Hepatocyte (in vitro differentiated cells): ENCODE results near the gene TCHP. TPM values are rescaled to one million over a fixed set of nuclear protein-coding genes. Genes with fewer than 3 reads are reported as not detected.

ENCODE experiments used
- DNase-seq: peaks from one replicate; pipeline ENCODE4 v3.0.0-alpha.2; 2016; ENCODE audit warnings: low spot score
- H2AFZ ChIP-seq: fragments of 200-600 bp; sonication (generic); 2 replicates; pipeline ENCODE4 v1.6.0; 2016; ENCODE audit warnings: antibody characterized with exemption, mild to moderate bottlenecking
- H3K27ac ChIP-seq: fragments of 200-600 bp; sonication (generic); 2 replicates; pipeline ENCODE4 v1.5.1; 2016; ENCODE audit warnings: mild to moderate bottlenecking
- H3K27me3 ChIP-seq: fragments of 200-600 bp; sonication (generic); 2 replicates; pipeline ENCODE4 v1.6.1; 2016
- H3K36me3 ChIP-seq: fragments of 200-600 bp; sonication (generic); replicated peaks from 2 replicates; pipeline ENCODE4 v1.5.1; 2016; ENCODE audit warnings: low read depth; ENCODE audit not compliant: insufficient read depth
- H3K4me1 ChIP-seq: fragments of 200-600 bp; sonication (generic); 2 replicates; pipeline ENCODE4 v1.5.1; 2016; ENCODE audit warnings: mild to moderate bottlenecking, moderate library complexity; ENCODE audit not compliant: insufficient read depth
- H3K4me2 ChIP-seq: fragments of 200-600 bp; sonication (generic); 2 replicates; pipeline ENCODE4 v1.6.0; 2016
- H3K4me3 ChIP-seq: fragments of 200-600 bp; sonication (generic); 2 replicates; pipeline ENCODE4 v1.5.1; 2016; ENCODE audit warnings: mild to moderate bottlenecking
- H3K79me2 ChIP-seq: fragments of 200-600 bp; sonication (generic); 2 replicates; pipeline ENCODE4 v1.6.0; 2017; ENCODE audit warnings: mild to moderate bottlenecking
- H3K9me2 ChIP-seq: fragments of 200-600 bp; sonication (generic); replicated peaks from 2 replicates; pipeline ENCODE4 v1.6.0; 2017; ENCODE audit warnings: mild to moderate bottlenecking; ENCODE audit not compliant: insufficient read depth
- H3K9me3 ChIP-seq: fragments of 200-600 bp; sonication (generic); 2 replicates; pipeline ENCODE4 v1.5.1; 2016; ENCODE audit warnings: low read depth, mild to moderate bottlenecking
- H4K20me1 ChIP-seq: fragments of 200-600 bp; sonication (generic); 2 replicates; pipeline ENCODE4 v1.6.0; 2016; ENCODE audit warnings: mild to moderate bottlenecking; ENCODE audit not compliant: insufficient read depth, poor library complexity, severe bottlenecking
- EZH2 ChIP-seq: fragments of 200-600 bp; sonication (generic); IDR thresholded peaks from 2 replicates; pipeline ENCODE4 v1.6.1; 2016; ENCODE audit warnings: antibody characterized with exemption, mild to moderate bottlenecking, borderline replicate concordance
- EZH2phosphoT487 ChIP-seq: fragments of 200-600 bp; sonication (generic); IDR thresholded peaks from one replicate; pipeline ENCODE4 v1.6.1; 2018; ENCODE audit warnings: antibody characterized with exemption, mild to moderate bottlenecking, low read depth, moderate library complexity; ENCODE audit not compliant: unreplicated experiment, severe bottlenecking
- WGBS: methylation state at CpG from one replicate; pipeline ENCODE4 v1.1.6; 2016; ENCODE audit warnings: low lambda C conversion rate; ENCODE audit errors: missing lambda C conversion rate; 5-methylcytosine and 5-hydroxymethylcytosine counted together
- polyA plus RNA-seq: library from polyadenylated mRNA; unstranded; fragments of >200 nt; fragmentation: Nextera tagmentation; extraction: Ambion mirVana; gene quantifications from 2 replicates; pipeline ENCODE4 v1.2.1, GENCODE V29; 2016
- total RNA-seq: library from RNA; depleted of rRNA; stranded (reverse); fragments of >200 nt; gene quantifications from 2 replicates; pipeline ENCODE4 v1.2.3, GENCODE V29; 2014
- TF ChIP-seq, protein P1 (sequence below): fragments of 200-600 bp; sonication (generic); IDR thresholded peaks from 2 replicates; pipeline ENCODE4 v1.5.1; 2016; ENCODE audit warnings: antibody characterized with exemption, mild to moderate bottlenecking; ENCODE audit not compliant: poor library complexity

The TCHP gene
- total and polyA plus RNA-seq, 2 experiments from 2014 or later = 5.5 to 8.0 TPM

DNA sequence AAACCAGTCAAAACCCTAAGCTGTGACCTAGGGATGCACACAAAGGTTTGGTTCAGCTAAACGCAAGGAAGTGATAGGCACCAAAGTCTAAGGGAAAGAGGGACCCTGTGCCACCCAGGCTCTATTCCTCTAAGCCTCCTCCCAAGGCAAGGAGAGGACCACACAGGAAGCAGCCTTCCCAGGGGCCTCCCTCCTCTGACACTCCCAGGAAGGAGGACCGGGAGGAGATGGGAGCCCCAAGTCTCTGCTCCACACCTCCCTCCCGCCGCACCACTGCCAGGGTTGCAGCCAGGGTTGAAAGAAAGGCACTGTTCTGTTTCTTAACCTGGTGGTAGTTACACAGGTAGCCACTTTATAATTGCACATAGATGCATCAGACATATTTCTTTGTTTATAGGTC lies 21.9 kb downstream of the TCHP start:
- Histone ChIP-seq H3K9me2 (no peaks in the 10 kb centered on the region), H3K4me1 (no peaks in the 10 kb centered on the region), H2AFZ (no peak overlapping the region), H3K4me3 (no peak overlapping the region), H3K4me2 (no peak overlapping the region), H4K20me1 (no peaks in the 10 kb centered on the region), H3K36me3 (no peaks in the 10 kb centered on the region), H3K27ac (no peak overlapping the region), H3K27me3 (no peaks in the 10 kb centered on the region), H3K79me2 (no peaks in the 10 kb centered on the region), H3K9me3 (no peaks in the 10 kb centered on the region)
- TF ChIP-seq, protein P1, sequence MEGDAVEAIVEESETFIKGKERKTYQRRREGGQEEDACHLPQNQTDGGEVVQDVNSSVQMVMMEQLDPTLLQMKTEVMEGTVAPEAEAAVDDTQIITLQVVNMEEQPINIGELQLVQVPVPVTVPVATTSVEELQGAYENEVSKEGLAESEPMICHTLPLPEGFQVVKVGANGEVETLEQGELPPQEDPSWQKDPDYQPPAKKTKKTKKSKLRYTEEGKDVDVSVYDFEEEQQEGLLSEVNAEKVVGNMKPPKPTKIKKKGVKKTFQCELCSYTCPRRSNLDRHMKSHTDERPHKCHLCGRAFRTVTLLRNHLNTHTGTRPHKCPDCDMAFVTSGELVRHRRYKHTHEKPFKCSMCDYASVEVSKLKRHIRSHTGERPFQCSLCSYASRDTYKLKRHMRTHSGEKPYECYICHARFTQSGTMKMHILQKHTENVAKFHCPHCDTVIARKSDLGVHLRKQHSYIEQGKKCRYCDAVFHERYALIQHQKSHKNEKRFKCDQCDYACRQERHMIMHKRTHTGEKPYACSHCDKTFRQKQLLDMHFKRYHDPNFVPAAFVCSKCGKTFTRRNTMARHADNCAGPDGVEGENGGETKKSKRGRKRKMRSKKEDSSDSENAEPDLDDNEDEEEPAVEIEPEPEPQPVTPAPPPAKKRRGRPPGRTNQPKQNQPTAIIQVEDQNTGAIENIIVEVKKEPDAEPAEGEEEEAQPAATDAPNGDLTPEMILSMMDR = no peak
- no peak for TF ChIP-seq EZH2phosphoT487
- TF ChIP-seq EZH2 = no peak
- no peak for DNase-seq
- 91% methylated on average over 4 of the region's 4 CpGs for WGBS

DNA sequence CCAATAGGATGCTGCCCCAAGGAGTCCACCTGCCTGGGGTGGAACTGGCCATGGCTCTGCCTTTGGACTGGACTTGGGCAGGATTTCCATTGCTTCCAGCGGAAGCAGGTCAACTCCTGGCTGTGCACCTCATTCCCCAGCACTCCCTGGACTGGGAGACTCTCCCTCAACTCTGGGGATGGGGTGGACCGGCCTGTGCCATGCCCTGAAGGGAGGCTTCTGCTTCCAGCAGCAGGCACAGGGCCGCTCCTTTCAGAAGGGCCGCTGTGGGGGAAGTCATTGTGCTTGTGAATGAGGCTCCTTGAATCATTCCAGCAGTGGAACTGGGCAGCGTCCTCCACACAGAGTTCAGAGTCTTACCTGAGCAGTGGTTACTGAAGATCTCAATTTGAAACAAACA lies 23.0 kb downstream of the TCHP start:
- no peak overlapping the region for H2AFZ ChIP-seq
- H3K9me2 ChIP-seq = no peaks in the 10 kb centered on the region
- H3K27me3 ChIP-seq = no peaks in the 10 kb centered on the region
- no peak overlapping the region for H3K4me2 ChIP-seq
- H4K20me1 ChIP-seq = no peaks in the 10 kb centered on the region
- H3K36me3 ChIP-seq = no peaks in the 10 kb centered on the region
- 86% methylated on average over 5 of the region's 5 CpGs for WGBS
- H3K4me3 ChIP-seq = no peak overlapping the region
- no peak for TF ChIP-seq EZH2
- TF ChIP-seq EZH2phosphoT487 = no peak
- TF ChIP-seq, protein P1 = no peak
- H3K4me1 ChIP-seq = no peaks in the 10 kb centered on the region
- H3K27ac ChIP-seq = no peak overlapping the region
- no peaks in the 10 kb centered on the region for H3K79me2 ChIP-seq
- no peaks in the 10 kb centered on the region for H3K9me3 ChIP-seq
- DNase-seq = no peak

DNA sequence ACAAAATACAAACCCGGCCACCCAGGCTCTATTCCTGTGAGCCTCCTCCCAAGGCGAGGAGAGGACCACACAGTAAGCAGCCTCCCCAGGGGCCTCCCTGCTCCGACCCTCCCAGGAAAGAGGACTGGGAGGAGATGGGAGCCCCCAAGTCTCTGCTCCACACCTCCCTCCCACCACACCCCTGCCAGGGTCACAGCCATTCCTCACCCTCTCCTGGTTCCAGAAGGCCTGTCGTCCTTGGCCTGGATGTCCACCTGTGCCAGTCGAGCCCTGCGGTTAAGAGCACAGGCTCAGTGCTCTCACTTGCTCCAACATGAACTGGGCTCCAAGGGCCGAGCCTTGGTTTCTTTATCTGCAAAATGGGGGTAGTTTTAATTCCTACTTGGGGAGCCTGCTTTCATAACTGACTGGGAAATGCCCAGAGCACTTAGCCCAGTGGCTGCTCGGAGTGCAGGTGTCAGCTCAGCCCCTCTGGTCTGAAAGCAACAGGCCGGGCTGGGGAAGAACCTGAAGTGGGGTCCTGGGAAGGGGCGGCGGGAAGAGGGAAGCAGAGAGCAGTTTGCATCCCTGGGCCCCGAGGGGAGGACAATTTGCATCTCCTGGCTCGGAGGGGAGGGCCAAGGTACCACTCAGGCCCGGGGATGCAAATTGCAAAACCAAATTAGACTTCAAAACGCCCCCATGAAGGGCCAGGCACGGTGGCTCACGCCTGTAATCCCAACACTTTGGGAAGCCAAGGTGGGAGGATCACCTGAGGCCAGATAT lies 23.6 kb downstream of the TCHP start:
- no peaks in the 10 kb centered on the region for H3K36me3 ChIP-seq
- 83% methylated on average over 17 of the region's 17 CpGs for WGBS

More for the DNA sequence above, 23.6 kb downstream of the TCHP start:
- Histone ChIP-seq H2AFZ (no peak overlapping the region), H3K4me1 (no peaks in the 10 kb centered on the region), H3K9me2 (no peaks in the 10 kb centered on the region), H4K20me1 (no peaks in the 10 kb centered on the region), H3K79me2 (no peaks in the 10 kb centered on the region), H3K4me2 (no peak overlapping the region), H3K4me3 (no peak overlapping the region), H3K27ac (no peak overlapping the region), H3K9me3 (no peaks in the 10 kb centered on the region), H3K27me3 (no peaks in the 10 kb centered on the region)
- DNase-seq = no peak
- no peak for TF ChIP-seq EZH2phosphoT487
- TF ChIP-seq, protein P1 = no peak
- TF ChIP-seq EZH2 = no peak
